D721Med (cell line): ENCODE data around the gene TRERF1.
"Not testable (repeated sequence)": the region's sequence is repeated elsewhere in the genome, so short reads cannot be mapped to it uniquely, and the experiment has no call there.

Experiments
- DNase-seq: peaks from one replicate; pipeline ENCODE4 v3.0.0; 2011; ENCODE audit warnings: low spot score; ENCODE audit not compliant: insufficient read length
- FAIRE-seq: peaks from 2 replicates; lab custom pipeline; 2011; peaks lifted over from hg19 to GRCh38; lab: Jason Lieb, UNC
- CTCF ChIP-seq: IDR thresholded peaks from 2 replicates; pipeline ENCODE4 v1.5.1; 2012; ENCODE audit warnings: mild to moderate bottlenecking, control low read depth; ENCODE audit not compliant: insufficient read depth; ENCODE audit errors: missing control alignments

Gene TRERF1

GRCh38 chr6:42471142-42471541 is 19.4 kb upstream of the TRERF1 start:
- no peak for DNase-seq
- FAIRE-seq: no peak
- TF ChIP-seq CTCF: no peak

DNA sequence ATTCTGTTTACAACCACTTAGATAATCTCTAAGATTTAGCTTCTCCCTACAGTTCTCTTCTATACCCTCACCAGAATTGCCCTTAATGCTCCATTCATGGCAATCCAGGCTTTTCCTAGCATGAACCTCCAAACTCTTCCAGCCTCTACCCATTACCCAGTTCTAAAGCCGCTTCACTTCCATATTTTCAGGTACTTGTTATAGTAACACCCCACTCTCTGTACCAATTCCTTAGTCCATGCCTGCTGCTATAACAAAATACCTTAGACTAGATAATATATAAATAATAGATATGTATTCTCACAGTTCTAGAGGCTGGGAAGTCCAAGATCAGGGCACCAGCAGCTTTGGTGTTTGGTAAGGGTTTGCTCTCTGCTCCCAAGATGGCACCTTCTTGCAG is 16.5 kb upstream of the TRERF1 start:
- no peak for TF ChIP-seq CTCF
- DNase-seq (no peak), FAIRE-seq (no peak)

DNA sequence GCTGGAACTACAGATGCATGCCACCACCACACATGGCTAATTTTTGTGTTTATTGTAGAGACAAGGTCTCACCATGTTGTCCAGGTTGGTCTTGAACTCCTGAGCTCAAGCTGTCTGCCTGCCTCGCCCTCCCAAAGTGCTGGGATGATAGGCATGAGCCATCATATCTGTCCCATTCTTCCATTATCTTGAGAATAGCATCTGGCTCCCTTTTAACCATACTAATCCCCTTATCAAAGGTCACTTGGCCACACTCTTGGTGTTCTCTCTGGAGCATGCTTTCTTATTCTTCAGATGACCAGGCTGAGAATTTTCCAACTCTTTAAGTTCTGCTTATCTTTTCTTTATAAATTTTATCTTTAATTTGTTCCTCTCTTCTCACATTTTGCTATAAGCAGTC is 15.9 kb upstream of the TRERF1 start:
- no peak for DNase-seq
- FAIRE-seq: no peak
- TF ChIP-seq CTCF: no peak

- FAIRE-seq, DNase-seq: not testable (repeated sequence)
These were observed 14.7 kb upstream of the TRERF1 start for GRCh38 chr6:42466470-42466869.

GRCh38 chr6:42462474-42462972 is 10.8 kb upstream of the TRERF1 start:
- FAIRE-seq: no peak
- no peak for TF ChIP-seq CTCF
- DNase-seq: no peak

DNA sequence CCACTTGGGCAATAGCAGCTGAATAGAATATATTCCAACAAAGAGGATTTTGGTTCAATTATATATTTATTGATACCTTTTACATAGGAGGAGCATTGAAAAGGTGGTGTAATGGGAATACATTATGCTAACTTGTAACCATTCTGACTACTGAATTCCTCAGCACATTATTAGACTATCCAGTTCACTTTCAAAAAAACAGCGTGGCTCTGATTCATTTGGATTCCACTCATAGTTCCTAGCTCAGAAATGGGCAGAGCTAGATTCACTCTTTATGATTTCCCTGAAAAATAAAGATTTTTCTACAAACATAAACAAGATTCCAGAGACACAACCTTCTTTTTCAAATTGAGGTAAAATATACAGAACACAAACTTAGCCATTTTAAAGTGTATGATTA is 9.2 kb upstream of the TRERF1 start:
- FAIRE-seq (no peak), DNase-seq (no peak)
- no peak for TF ChIP-seq CTCF

- no peak for TF ChIP-seq CTCF
- no peak for DNase-seq
- FAIRE-seq: no peak
These were observed 8.2 kb upstream of the TRERF1 start for GRCh38 chr6:42459888-42460287.

GRCh38 chr6:42454428-42454791 is 2.7 kb upstream of the TRERF1 start:
- DNase-seq (no peak), FAIRE-seq (no peak)
- TF ChIP-seq CTCF: no peak
